Activated B cell treated with CpG ODN at 0.5 μM for 24 hours (primary cell): ENCODE results near the gene DCUN1D4. TPM values are rescaled to one million over a fixed set of nuclear protein-coding genes. Genes with fewer than 3 reads are reported as not detected.
"Not testable (repeated sequence)": the region's sequence is repeated elsewhere in the genome, so short reads cannot be mapped to it uniquely, and the experiment has no call there.

Experiments used
- ATAC-seq: fragments of 200-7000 bp; cut with Tn5 transposase; one replicate; pipeline ENCODE4 v1.10.0; 2021; ENCODE audit warnings: low read depth, mild to moderate bottlenecking, moderate library complexity
- CTCF ChIA-PET: fragments of 350-600 bp; sonication (Branson Sonifier 250); formaldehyde crosslinking; loops from one replicate; lab custom pipeline; 2021; ENCODE audit warnings: antibody characterized with exemption; lab: Charles Lee
- POLR2A ChIA-PET: fragments of 350-600 bp; sonication (Branson Sonifier 250); formaldehyde crosslinking; loops from one replicate; lab custom pipeline; 2021; ENCODE audit warnings: antibody characterized with exemption; lab: Charles Lee
- DNase-seq: peaks from one replicate; pipeline ENCODE4 v3.0.0; 2022
- H3K27ac Mint-ChIP-seq: one replicate; pipeline ENCODE4 v1.8.0; 2020; ENCODE audit warnings: mixed read lengths
- H3K27me3 Mint-ChIP-seq: one replicate; pipeline ENCODE4 v1.8.0; 2021; ENCODE audit warnings: mixed read lengths
- H3K36me3 Mint-ChIP-seq: one replicate; pipeline ENCODE4 v1.8.0; 2021; ENCODE audit warnings: low read depth, mixed read lengths
- H3K4me1 Mint-ChIP-seq: one replicate; pipeline ENCODE4 v1.8.0; 2021; ENCODE audit warnings: mixed read lengths
- H3K4me3 Mint-ChIP-seq: one replicate; pipeline ENCODE4 v1.8.0; 2020; ENCODE audit warnings: mild to moderate bottlenecking, mixed read lengths
- H3K9me3 Mint-ChIP-seq: one replicate; pipeline ENCODE4 v1.8.0; 2020; ENCODE audit warnings: mixed read lengths
- intact Hi-C: fragments of 100-400 bp; cut with micrococcal nuclease; formaldehyde crosslinking; loops from one replicate; pipeline ENCODE4 v1.15.1; 2024
- total RNA-seq: library from RNA; stranded (reverse); gene quantifications from 2 replicates; pipeline ENCODE4 v1.2.3, GENCODE V29; 2022
- TF ChIP-seq, protein P1 (sequence below): fragments of 200-600 bp; IDR thresholded peaks from one replicate; pipeline ENCODE4 v1.8.0; 2022; ENCODE audit warnings: antibody characterized with exemption, mild to moderate bottlenecking

The DCUN1D4 gene
- total RNA-seq, 1 donor from 2014 or later = 23.0 TPM

DNA sequence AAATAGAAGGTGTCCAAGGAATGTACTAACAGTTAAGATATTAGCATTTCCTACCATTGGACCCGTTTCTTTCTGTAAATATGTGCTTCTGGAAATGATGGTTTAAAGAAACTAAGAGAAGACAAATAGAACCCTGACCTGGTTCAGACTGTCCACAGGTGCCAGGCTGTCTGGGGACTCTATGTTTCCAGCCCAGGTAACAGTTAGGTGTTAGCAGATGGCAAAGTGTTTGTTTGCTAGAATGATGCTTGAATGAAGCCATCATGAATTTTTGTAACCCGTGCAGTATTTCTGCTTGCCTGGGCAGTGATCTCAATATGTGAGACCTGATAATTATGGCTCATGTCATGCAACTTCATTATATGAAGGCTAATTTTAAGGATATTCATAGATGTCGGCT is 89.7 kb downstream of the DCUN1D4 start:
- ATAC-seq (no peak), DNase-seq (no peak)
- no peak overlapping the region for H3K4me3 Mint-ChIP-seq
- intact Hi-C loops = no loop called here
- H3K9me3 Mint-ChIP-seq = peaks cover 2% of the 10 kb centered on the region
- ChIA-PET POLR2A (no interaction called here), CTCF (no interaction called here)
- no peaks in the 10 kb centered on the region for H3K27me3 Mint-ChIP-seq
- no peaks in the 10 kb centered on the region for H3K4me1 Mint-ChIP-seq
- no peaks in the 10 kb centered on the region for H3K36me3 Mint-ChIP-seq
- no peak overlapping the region for H3K27ac Mint-ChIP-seq
- TF ChIP-seq, protein P1, sequence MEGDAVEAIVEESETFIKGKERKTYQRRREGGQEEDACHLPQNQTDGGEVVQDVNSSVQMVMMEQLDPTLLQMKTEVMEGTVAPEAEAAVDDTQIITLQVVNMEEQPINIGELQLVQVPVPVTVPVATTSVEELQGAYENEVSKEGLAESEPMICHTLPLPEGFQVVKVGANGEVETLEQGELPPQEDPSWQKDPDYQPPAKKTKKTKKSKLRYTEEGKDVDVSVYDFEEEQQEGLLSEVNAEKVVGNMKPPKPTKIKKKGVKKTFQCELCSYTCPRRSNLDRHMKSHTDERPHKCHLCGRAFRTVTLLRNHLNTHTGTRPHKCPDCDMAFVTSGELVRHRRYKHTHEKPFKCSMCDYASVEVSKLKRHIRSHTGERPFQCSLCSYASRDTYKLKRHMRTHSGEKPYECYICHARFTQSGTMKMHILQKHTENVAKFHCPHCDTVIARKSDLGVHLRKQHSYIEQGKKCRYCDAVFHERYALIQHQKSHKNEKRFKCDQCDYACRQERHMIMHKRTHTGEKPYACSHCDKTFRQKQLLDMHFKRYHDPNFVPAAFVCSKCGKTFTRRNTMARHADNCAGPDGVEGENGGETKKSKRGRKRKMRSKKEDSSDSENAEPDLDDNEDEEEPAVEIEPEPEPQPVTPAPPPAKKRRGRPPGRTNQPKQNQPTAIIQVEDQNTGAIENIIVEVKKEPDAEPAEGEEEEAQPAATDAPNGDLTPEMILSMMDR = no peak

- H3K36me3 Mint-ChIP-seq, CTCF ChIA-PET, H3K4me3 Mint-ChIP-seq, H3K27ac Mint-ChIP-seq, H3K27me3 Mint-ChIP-seq, DNase-seq, ATAC-seq, H3K9me3 Mint-ChIP-seq, POLR2A ChIA-PET, intact Hi-C loops, H3K4me1 Mint-ChIP-seq: not testable (repeated sequence)
These were observed 97.5 kb downstream of the DCUN1D4 start for GRCh38 chr4:51940460-51940859.

- TF ChIP-seq, protein P1 = no peak
- ChIA-PET POLR2A (no interaction called here), CTCF (no interaction called here)
- ATAC-seq (no peak), DNase-seq (no peak)
- H3K4me3 Mint-ChIP-seq = no peak overlapping the region
- no peaks in the 10 kb centered on the region for H3K4me1 Mint-ChIP-seq
- H3K36me3 Mint-ChIP-seq = no peaks in the 10 kb centered on the region
- no peaks in the 10 kb centered on the region for H3K9me3 Mint-ChIP-seq
- H3K27ac Mint-ChIP-seq = no peak overlapping the region
- intact Hi-C loops = no loop called here
- H3K27me3 Mint-ChIP-seq = peaks cover 2% of the 10 kb centered on the region
These were observed 99.3 kb downstream of the DCUN1D4 start for GRCh38 chr4:51942108-51942832.

GRCh38 chr4:51942833-51943215 is 99.9 kb downstream of the DCUN1D4 start:
- TF ChIP-seq, protein P1 = no peak
- Mint-ChIP-seq H3K4me3 (no peak overlapping the region), H3K27ac (no peak overlapping the region), H3K36me3 (no peaks in the 10 kb centered on the region), H3K4me1 (no peaks in the 10 kb centered on the region), H3K27me3 (peaks cover 2% of the 10 kb centered on the region), H3K9me3 (no peaks in the 10 kb centered on the region)
- ChIA-PET POLR2A (no interaction called here), CTCF (no interaction called here)
- intact Hi-C loops = no loop called here
- ATAC-seq (no peak), DNase-seq (no peak)

- Mint-ChIP-seq H3K27me3 (peaks cover 2% of the 10 kb centered on the region), H3K4me1 (no peaks in the 10 kb centered on the region), H3K9me3 (no peaks in the 10 kb centered on the region), H3K4me3 (no peak overlapping the region), H3K27ac (no peak overlapping the region), H3K36me3 (no peaks in the 10 kb centered on the region)
- ATAC-seq (no peak), DNase-seq (no peak)
- CTCF ChIA-PET = no interaction called here
- intact Hi-C loops = no loop called here
- TF ChIP-seq, protein P1 = no peak
- POLR2A ChIA-PET = no interaction called here
These were observed 100.3 kb downstream of the DCUN1D4 start for GRCh38 chr4:51943221-51943620.
